HepG2 (cell line): Measurements from ENCODE around the gene DENND4A. TPM values are rescaled to one million over a fixed set of nuclear protein-coding genes. Genes with fewer than 3 reads are reported as not detected.
A peak's percentile ranks its signal among the peaks of the same experiment; 100 is the strongest.

Source experiments
- BHLHE40 ChIP-seq: IDR thresholded peaks from 2 replicates; pipeline ENCODE4 v1.6.1; 2011; ENCODE audit warnings: low read length, improper control_type of control experiment
- ERF ChIP-seq: IDR thresholded peaks from 2 replicates; pipeline ENCODE4 v1.6.1; 2018; ENCODE audit warnings: missing biosample characterization, missing genetic modification reagents
- ETV6 ChIP-seq: sonication (generic); formaldehyde crosslinking; conservative IDR thresholded peaks from 2 replicates; pipeline ENCODE4 v1.4.0; 2020; ENCODE audit warnings: missing genetic modification reagents
- FOSL2 ChIP-seq: sonication (generic); formaldehyde crosslinking; IDR thresholded peaks from 2 replicates; pipeline ENCODE4 v1.4.0; 2020; ENCODE audit warnings: missing genetic modification reagents
- LCORL ChIP-seq, 2 experiments: fragments of 450-650 bp in 1 of 2; sonication (generic) in 1 of 2; formaldehyde crosslinking in 1 of 2; IDR thresholded peaks; 2 replicates each; pipeline versions ENCODE4 v1.5.0 to v1.6.1; 2017 to 2020; ENCODE audit warnings: antibody characterized with exemption in 1 of 2, missing genetic modification reagents in 1 of 2
- MBNL3 ChIP-seq: fragments of 250-450 bp; sonication (Bioruptor Pico); conservative IDR thresholded peaks from 2 replicates; pipeline ENCODE4 v1.8.0; 2022; ENCODE audit warnings: mild to moderate bottlenecking, inconsistent platforms
- NR2F2 ChIP-seq: IDR thresholded peaks from 2 replicates; pipeline ENCODE4 v1.6.1; 2012; ENCODE audit warnings: low read depth, inconsistent platforms, borderline replicate concordance
- PHF8 ChIP-seq: sonication (generic); formaldehyde crosslinking; IDR thresholded peaks from 2 replicates; pipeline ENCODE4 v1.5.0; 2020; ENCODE audit warnings: missing genetic modification reagents
- PTBP1 ChIP-seq: fragments of 200-400 bp; formaldehyde crosslinking; IDR thresholded peaks from 2 replicates; pipeline ENCODE4 v1.6.1; 2018; ENCODE audit warnings: low read length, low read depth; ENCODE audit not compliant: poor library complexity, severe bottlenecking
- SP5 ChIP-seq: IDR thresholded peaks from 2 replicates; pipeline ENCODE4 v1.6.1; 2016; ENCODE audit warnings: low read depth, borderline replicate concordance
- ZBTB14 ChIP-seq: sonication (generic); formaldehyde crosslinking; IDR thresholded peaks from 2 replicates; pipeline ENCODE4 v1.4.0; 2020; ENCODE audit warnings: missing genetic modification reagents
- ZBTB26 ChIP-seq: IDR thresholded peaks from 2 replicates; pipeline ENCODE4 v1.6.1; 2016; ENCODE audit warnings: missing compliant biosample characterization, missing genetic modification reagents, borderline replicate concordance
- ZC3H4 ChIP-seq: sonication (generic); formaldehyde crosslinking; IDR thresholded peaks from 2 replicates; pipeline ENCODE4 v1.4.0; 2020; ENCODE audit warnings: missing genetic modification reagents, borderline replicate concordance
- ZNF274 ChIP-seq: sonication (generic); formaldehyde crosslinking; IDR thresholded peaks from 2 replicates; pipeline ENCODE4 v1.5.1; 2020; ENCODE audit warnings: mild to moderate bottlenecking, missing genetic modification reagents
- ZNF598 ChIP-seq: sonication (generic); formaldehyde crosslinking; IDR thresholded peaks from 2 replicates; pipeline ENCODE4 v1.5.1; 2020; ENCODE audit warnings: mild to moderate bottlenecking, missing genetic modification reagents, borderline replicate concordance
- ZNF605 ChIP-seq: sonication (generic); formaldehyde crosslinking; IDR thresholded peaks from 2 replicates; pipeline ENCODE4 v1.8.0; 2022; ENCODE audit warnings: mild to moderate bottlenecking, missing genetic modification reagents
- ZNF724P ChIP-seq: sonication (generic); formaldehyde crosslinking; IDR thresholded peaks from 2 replicates; pipeline ENCODE4 v1.8.0; 2022; ENCODE audit warnings: missing genetic modification reagents, borderline replicate concordance
- ZNF788 ChIP-seq: sonication (generic); formaldehyde crosslinking; IDR thresholded peaks from 2 replicates; pipeline ENCODE4 v1.5.0; 2020; ENCODE audit warnings: mild to moderate bottlenecking, missing genetic modification reagents, borderline replicate concordance
- ZSCAN30 ChIP-seq: sonication (generic); formaldehyde crosslinking; IDR thresholded peaks from 2 replicates; pipeline ENCODE4 v1.5.0; 2020; ENCODE audit warnings: mild to moderate bottlenecking, missing genetic modification reagents
- polyA plus RNA-seq, 8 experiments: library from polyadenylated mRNA; depleted of rRNA in 3 of 8; stranded (reverse) in 7 of 8; unstranded in 1 of 8; fragments of >200 nt; fragmentation: Illumina TruSeq in 4 of 8; extraction: Trizol in 4 of 8; gene quantifications; 2 replicates each; pipeline versions ENCODE4 v1.2.1 to v1.2.3, GENCODE V29; 2011 to 2016; ENCODE audit warnings: low read depth in 4 of 8, missing spikeins in 1 of 8, mixed read lengths in 1 of 8; ENCODE audit not compliant: insufficient read depth in 1 of 8
- total RNA-seq, 5 experiments: library from RNA; depleted of rRNA; stranded (reverse); fragments of >200 nt; fragmentation: Illumina TruSeq; extraction: Trizol; gene quantifications; 2 replicates each; pipeline ENCODE4 v1.2.3, GENCODE V29; 2016; ENCODE audit warnings: low read depth in 1 of 5
- TF ChIP-seq, protein P1 (sequence below): IDR thresholded peaks from 2 replicates; pipeline ENCODE4 v1.6.1; 2012; ENCODE audit warnings: low read depth, low read length, improper control_type of control experiment
- TF ChIP-seq, protein P2 (sequence below): sonication (generic); formaldehyde crosslinking; conservative IDR thresholded peaks from 2 replicates; pipeline ENCODE4 v1.8.0; 2022; ENCODE audit warnings: missing genetic modification reagents
- TF ChIP-seq, protein P3 (sequence below): sonication (generic); formaldehyde crosslinking; IDR thresholded peaks from 2 replicates; pipeline ENCODE4 v1.8.0; 2023; ENCODE audit warnings: mild to moderate bottlenecking, missing genetic modification reagents

Gene DENND4A
- total and polyA plus RNA-seq, 2 of the 13 experiments (the other 11 are each of a cell fraction or from before 2014, with no cell fraction given): 13.2 to 18.6 TPM

DNA sequence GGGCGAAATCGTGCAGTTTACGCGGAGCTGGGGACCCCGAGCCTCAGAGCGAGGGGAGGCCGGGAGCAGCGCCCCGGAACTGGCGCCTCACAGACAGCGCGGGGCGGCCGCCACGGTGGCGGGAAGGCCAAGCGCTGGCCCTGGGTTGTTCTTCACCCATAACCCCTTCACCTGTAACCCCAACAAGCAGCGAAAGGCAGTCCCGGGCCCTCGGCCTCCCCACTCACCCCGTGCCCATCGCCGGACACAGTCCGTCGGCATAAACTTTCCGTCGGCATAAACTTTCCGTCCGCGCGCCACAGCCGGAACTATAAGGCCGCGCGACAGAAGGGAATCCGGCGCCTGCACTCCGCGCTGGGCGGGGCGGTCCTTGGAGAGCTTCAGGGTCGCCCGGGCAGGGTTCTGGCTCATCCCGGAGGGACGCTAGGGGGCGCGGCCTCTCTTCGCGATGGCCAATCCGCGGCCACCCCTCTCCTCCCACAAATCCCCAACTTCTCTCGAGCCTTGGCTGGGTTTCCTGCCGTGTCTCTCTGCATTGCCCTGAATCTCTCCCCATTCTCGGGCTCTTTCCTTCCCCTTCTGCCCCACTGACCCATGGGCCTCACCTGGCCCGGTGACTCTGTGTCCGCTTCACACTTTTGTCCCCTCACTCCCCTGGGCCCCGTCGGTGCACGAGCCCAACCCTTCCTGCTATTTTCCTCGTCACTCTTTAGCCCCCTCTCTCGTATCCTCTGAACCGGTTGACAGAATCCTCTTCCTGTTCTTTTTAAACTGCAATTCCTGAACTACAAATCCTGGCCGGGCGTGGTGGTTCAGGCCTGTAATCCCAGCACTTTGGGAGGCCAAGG, 181.0 kb downstream of the DENND4A start, which contains the start of gene INTS14 (continued):
- TF ChIP-seq, protein P1, sequence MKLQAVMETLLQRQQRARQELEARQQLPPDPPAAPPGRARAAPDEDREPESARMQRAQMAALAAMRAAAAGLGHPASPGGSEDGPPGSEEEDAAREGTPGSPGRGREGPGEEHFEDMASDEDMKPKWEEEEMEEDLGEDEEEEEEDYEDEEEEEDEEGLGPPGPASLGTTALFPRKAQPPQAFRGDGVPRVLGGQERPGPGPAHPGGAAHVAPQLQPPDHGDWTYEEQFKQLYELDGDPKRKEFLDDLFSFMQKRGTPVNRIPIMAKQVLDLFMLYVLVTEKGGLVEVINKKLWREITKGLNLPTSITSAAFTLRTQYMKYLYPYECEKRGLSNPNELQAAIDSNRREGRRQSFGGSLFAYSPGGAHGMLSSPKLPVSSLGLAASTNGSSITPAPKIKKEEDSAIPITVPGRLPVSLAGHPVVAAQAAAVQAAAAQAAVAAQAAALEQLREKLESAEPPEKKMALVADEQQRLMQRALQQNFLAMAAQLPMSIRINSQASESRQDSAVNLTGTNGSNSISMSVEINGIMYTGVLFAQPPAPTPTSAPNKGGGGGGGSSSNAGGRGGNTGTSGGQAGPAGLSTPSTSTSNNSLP: peak; percentile 60; the same call in 1 of the 2 replicates
- peak; percentile 69 for TF ChIP-seq FOSL2
- TF ChIP-seq ZNF605: peak; percentile 51
- no peak; the same call in 1 of the 2 replicates for TF ChIP-seq LCORL (IDR thresholded peaks at IDR 0.05)
- TF ChIP-seq LCORL (CRISPR knock-in tag; IDR thresholded peaks at IDR 0.05): peak; percentile 86
- TF ChIP-seq ZNF788: peak; percentile 99
- peak; percentile 88; the same call in 1 of the 2 replicates for TF ChIP-seq ZNF724P (CRISPR knock-in tag)
- TF ChIP-seq ZSCAN30 (CRISPR knock-in tag): no peak
- TF ChIP-seq ZBTB26 (CRISPR knock-in tag): peak; percentile 90
- 0 out of 2 replicates have a peak, but pooled peaks have one; percentile 5 for TF ChIP-seq ZC3H4 (CRISPR knock-in tag)
- TF ChIP-seq ZNF598 (CRISPR knock-in tag): 0 out of 2 replicates have a peak, but pooled peaks have one; percentile 53
- peak; percentile 94 for TF ChIP-seq ZNF274 (CRISPR knock-in tag)
- TF ChIP-seq PTBP1: peak; percentile 91
- peak; percentile 60 for TF ChIP-seq BHLHE40
- TF ChIP-seq NR2F2: 0 out of 2 replicates have a peak, but pooled peaks have one; percentile 14
- TF ChIP-seq ERF (CRISPR knock-in tag): peak; percentile 96
- no peak for TF ChIP-seq MBNL3
- peak; percentile 90 for TF ChIP-seq ETV6
- TF ChIP-seq, protein P2, sequence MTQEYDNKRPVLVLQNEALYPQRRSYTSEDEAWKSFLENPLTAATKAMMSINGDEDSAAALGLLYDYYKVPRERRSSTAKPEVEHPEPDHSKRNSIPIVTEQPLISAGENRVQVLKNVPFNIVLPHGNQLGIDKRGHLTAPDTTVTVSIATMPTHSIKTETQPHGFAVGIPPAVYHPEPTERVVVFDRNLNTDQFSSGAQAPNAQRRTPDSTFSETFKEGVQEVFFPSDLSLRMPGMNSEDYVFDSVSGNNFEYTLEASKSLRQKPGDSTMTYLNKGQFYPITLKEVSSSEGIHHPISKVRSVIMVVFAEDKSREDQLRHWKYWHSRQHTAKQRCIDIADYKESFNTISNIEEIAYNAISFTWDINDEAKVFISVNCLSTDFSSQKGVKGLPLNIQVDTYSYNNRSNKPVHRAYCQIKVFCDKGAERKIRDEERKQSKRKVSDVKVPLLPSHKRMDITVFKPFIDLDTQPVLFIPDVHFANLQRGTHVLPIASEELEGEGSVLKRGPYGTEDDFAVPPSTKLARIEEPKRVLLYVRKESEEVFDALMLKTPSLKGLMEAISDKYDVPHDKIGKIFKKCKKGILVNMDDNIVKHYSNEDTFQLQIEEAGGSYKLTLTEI (CRISPR knock-in tag): no peak
- TF ChIP-seq, protein P3, sequence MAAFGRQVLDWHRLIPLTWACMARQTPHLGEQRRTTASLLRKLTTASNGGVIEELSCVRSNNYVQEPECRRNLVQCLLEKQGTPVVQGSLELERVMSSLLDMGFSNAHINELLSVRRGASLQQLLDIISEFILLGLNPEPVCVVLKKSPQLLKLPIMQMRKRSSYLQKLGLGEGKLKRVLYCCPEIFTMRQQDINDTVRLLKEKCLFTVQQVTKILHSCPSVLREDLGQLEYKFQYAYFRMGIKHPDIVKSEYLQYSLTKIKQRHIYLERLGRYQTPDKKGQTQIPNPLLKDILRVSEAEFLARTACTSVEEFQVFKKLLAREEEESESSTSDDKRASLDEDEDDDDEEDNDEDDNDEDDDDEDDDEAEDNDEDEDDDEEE (CRISPR knock-in tag): no peak
- TF ChIP-seq SP5 (CRISPR knock-in tag): peak; percentile 90
- TF ChIP-seq ZBTB14 (CRISPR knock-in tag): peak; percentile 50; the same call in 1 of the 2 replicates
- TF ChIP-seq PHF8: peak; percentile 97
